Stimulated activated CD8-positive, alpha-beta memory T cell treated with anti-CD3 and anti-CD28 coated beads, Interleukin-12 subunit alpha, Interleukin-12 subunit beta, amount 100 ng/mL, for 4 hours (primary cell): ENCODE measurements around the gene KBTBD8.

Experiments
- DNase-seq: peaks from one replicate; pipeline ENCODE4 v3.0.0-alpha.2; 2020; ENCODE audit warnings: low read depth

KBTBD8 gene, protein sequence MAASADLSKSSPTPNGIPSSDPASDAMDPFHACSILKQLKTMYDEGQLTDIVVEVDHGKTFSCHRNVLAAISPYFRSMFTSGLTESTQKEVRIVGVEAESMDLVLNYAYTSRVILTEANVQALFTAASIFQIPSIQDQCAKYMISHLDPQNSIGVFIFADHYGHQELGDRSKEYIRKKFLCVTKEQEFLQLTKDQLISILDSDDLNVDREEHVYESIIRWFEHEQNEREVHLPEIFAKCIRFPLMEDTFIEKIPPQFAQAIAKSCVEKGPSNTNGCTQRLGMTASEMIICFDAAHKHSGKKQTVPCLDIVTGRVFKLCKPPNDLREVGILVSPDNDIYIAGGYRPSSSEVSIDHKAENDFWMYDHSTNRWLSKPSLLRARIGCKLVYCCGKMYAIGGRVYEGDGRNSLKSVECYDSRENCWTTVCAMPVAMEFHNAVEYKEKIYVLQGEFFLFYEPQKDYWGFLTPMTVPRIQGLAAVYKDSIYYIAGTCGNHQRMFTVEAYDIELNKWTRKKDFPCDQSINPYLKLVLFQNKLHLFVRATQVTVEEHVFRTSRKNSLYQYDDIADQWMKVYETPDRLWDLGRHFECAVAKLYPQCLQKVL

DNA sequence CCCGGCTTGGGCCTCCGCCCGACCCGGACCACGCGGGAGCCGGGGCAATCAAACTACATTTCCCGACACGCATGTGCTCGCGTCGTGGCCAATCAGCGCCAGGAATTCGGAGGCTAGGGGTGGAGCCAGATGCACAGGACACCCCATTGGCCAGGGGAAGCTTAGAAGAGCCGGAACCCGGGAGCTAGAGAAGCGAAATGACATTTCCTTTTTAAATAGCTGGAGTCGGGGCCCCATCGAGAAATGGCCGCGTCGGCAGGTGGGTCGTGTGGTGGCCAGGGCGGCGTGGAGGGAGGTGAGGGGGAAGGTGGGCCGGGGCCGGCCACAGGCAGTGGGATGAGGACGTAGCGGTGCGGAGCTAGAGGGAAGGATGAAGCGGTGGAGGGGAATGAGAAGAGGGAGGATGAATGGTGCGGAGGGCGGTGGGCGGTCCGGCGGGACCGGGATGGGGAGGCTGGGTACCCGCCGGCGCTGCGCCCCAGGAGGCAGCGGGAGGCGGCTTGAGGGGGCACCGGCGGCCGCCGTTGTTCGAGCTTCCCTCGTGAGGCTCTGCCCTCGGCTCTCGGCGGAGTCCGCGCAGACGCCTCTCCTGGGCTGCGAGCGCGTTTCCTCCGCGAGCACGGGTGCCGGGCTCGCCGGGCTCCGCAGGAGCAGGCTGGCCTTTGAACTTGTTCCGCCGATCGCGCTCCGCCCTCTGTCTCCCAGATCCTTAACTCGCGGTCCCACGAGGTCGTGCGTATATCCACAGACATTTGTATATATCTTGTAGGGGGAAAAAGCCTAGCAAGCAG lies at the start of gene KBTBD8:
TSS of gene KBTBD8 (plus strand) at position 195 of the 791 bp plus-strand sequence. CDS start at position 244, 49 bp downstream.
- DNase-seq, result peak; percentile 95

DNA sequence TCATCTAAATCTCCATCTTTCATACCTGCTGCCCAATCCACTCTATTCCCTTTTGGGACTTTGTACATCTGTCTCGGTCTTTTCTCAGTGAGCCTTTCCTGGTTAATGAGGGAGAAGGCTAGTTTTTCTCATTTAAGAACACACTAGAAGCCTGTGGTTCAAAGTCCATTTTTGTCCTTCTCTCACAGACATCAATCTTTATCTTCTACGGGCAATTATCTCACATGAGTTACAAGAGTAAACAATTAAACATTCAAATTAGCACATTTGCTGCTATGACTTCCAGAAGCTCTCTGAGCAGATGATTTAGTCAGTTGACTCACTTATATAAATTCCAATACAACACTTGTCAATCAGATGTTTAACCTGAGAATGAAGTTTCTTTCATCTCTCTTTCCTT lies 49.3 kb upstream of the KBTBD8 start:
- DNase-seq, result no peak

DNA sequence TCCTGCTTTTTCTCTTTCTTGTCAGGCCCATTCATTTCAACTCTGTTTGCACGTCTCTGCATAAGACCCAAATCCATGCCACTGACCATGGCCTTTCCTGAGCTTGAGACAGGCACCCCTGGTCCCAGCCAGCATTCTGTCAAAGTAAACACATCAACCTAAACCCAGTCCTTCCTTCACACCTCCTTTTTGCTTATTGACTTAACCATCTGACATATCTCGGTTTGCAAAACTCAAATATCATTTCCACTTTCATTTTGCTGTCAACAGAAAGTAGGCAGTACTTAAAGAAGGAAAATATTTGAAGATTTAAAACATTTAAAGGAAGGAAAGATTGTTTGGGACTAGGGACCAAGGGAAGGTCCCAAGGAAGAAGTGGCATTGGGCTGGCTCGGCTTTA lies 48.2 kb upstream of the KBTBD8 start:
- DNase-seq, result no peak

DNA sequence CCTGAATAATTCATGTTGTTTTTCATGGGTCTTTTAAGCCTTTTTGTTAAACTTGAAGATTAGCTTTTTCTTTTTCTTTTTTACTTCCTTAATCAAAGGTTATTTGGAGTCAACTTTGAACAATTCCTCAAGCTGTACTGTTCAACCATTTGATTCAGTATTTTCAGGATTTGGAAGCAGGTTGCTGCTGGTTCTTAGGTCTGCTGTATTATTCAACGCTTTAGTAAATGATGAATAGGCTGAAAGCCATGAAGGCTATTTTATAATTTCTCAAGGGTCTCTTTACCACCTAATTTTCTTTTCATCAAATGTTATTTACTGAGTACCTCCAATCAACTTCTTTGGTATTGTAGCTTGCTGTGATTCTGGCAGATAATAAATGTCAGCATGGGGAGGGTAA lies 45.8 kb upstream of the KBTBD8 start:
- no peak for DNase-seq

DNA sequence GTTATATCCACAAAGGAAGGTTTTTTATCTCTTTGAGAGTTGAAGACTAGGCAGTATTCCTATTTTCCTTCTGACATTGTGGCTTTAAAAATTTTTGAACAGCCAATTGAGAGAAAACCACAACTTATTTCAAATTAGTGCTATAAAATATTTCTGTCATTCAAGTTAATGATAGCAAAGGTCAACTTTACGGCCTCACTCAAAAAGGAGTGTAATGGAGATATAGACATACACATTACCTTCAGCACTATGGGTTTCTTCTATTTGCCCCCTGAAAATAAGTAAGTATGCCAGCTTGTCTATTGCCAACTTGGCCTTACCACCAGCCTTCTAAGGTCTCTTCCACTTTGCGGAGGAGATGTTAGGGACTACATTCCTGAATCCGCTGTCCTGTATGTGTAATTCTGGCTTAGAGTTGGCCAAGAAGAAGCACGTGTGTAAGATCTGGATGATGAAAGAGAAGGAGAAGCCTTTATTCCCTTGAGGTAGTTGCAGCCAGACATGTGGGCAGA lies 44.1 kb upstream of the KBTBD8 start:
- DNase-seq, result no peak

DNA sequence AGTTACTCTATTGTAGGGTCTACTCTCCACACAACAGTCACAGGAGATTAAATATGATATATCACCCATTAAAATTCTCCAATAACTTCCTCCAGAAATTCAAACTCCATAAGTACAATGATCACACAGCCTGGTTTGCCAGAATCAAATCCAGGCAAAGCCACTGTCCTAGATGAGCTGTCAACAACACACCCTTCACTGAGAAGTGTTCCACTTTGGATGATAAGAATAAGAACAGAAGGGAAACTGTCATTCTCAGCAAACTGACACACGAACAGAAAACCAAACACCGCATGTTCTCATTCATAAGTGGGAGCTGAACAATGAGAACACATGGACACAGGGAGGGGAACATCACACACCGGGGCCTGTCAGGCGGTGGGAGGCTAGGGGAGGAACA lies 41.4 kb upstream of the KBTBD8 start:
- DNase-seq, result no peak

DNA sequence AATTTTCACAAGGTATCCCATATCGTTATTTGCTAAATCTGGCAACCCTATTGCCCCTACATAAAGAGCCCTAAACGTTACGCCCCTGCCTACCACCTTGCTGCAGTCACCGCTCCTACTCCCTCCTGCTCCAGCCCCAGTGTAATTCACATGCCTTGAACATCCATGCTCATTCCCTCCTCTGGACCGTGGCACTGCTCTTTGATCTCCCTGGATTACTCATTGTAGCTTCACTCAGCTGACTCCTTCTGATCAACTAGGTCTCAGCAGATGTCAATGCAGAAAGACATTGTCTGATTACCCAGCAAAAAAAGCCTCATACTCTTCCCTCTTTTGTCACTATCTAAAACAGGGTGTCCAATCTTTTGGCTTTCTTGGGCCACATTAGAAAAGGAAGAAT lies 40.7 kb upstream of the KBTBD8 start:
- DNase-seq, result no peak

DNA sequence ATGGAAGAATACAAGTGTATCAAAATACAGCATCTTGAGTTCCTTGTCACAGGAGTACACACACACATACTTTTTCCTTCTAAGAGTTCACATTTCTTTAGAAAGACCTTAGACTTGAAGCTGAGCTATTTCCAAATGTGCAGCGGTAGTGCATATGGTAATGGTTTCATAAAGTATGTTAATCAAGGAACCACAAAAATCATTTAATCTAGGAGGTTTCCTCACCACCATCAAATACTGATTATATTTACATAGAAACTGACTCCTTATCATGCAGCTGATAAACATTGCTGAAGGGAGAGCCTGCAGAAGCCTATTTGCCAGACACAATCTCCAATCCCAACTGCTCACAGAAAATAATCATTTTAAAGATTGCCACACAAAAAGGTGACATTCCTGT lies 40.0 kb upstream of the KBTBD8 start:
- DNase-seq, result no peak

DNA sequence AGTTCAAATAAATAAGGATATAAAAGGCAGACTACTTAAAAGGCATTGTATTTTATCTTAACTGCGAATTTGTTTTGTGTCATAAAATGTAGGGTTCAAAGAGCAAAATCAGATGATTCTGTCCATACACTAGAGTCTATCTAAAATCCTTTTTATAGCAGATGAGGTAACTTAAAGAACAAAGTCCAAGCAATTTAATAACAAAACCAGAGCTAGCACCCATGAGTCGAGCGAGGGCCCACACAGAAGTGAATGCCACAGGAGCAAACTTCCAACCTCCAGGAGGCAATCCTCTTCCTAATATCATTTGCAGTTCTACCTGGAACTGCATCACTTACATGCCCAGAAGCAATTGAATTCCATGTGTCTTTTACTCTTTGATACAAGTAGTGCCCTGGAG lies 35.4 kb upstream of the KBTBD8 start:
- DNase-seq, result no peak

DNA sequence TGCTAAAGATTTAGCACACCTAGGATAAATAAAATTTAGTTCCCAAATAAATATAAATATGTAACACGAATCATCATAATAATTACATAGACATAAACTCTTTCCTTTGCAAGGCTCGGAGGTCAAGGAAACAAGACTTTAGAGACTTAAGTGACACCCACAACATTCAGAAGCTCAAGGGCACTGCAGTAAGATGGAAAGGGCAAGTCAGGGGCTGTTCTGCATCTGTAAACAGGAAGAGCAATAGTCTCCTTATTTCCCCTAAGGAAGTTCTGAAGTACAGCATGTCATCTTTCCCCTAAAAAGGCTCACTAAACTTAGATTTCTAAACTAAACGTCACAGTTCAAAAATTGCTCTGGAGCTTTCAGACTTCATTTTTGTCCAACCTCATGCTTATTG lies 26.9 kb upstream of the KBTBD8 start:
- DNase-seq, result no peak

DNA sequence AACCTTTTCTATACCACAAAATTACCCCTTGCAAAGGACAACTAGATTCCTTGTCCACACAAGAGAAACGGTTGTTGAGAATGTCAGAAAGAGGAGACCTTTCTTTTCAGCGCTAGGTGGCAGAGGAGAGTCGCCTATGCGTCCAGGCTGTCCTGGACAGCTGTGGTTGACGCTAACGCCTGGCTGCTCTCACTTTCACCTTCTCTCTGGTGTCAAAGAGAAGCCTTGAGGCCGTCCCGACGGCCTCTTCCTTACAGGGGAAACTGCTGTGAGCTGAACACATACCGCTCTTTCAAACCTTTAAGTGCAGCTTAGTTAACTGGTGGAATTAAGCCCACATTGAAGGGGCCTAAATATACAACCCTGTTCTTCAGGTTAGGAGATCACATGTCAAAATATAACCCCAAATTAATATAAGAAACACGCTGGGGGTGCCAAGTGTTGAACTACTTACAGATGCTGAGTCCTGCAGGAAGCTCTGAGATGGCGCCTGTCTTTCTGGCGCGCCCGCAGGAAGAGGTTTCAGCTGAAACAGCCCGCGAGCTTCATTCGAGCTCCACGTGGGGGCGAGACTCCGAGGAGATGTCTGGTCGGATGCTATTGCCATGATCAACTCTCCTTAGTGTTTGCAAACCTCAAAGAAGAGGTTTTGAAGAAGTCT lies 26.1 kb upstream of the KBTBD8 start:
- peak; percentile 22 for DNase-seq

DNA sequence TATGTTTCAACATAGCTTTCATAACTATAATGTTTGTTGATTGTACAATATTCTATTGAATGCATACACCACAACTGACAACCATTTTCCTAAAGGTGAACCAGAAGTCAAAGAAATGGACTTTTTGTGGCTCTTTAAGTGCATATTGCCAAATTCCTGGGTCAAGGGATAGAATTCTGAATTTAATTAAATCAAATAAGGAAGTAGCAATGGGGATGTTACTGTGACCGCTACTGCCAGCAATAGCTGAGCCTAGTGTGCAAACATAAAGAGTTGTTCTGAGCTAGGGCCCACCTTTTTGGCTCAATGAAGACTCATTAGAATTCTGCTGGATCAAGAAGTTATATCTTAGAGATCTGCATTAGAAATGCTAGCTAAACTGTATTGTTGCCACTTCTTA lies 17.3 kb upstream of the KBTBD8 start:
- DNase-seq, result no peak

DNA sequence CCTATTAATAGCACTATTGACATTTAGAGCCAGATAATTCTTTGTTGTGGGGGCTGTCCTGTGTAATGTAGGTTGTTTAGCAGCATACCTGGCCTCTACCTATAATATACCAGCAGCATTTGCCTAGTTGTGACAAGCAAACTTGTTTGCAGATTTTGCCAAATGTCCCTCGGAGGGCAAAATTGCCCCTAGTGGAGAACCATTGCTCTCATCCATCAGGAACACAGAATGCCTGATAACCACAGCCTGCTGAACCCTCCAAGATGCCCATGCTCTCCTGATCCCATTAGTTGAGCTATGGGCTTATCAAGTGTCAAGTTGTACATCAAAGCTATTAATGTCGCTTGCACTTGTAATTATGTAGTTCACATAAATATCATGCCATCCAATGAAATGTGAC lies 15.0 kb upstream of the KBTBD8 start:
- DNase-seq, result no peak

DNA sequence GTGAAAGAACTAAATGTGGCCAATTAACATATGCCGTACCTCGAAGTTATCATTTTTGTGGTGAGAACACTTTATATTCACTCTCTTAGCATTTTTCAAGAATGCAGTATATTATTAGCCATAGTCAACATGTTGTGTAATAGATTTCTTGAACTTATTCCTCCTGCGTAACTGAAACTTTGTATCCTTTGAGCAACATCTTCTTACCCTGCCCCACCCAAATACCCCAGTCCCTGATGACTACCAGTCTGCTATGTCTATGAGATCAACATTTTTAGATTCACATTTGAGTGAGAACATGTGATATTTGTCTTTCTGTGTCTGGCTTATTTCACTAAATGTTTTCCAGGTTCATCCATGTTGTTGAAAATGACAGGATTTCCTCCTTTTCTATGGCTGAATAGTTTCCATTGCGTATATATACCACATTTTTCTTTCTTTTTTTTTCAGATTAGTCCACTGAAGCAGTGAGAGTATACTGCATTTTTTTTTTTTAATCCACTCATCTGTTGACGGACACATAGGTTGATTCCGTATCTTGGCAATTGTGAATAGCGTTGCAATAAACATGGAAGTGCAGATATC lies 12.7 kb upstream of the KBTBD8 start:
- DNase-seq, result no peak

DNA sequence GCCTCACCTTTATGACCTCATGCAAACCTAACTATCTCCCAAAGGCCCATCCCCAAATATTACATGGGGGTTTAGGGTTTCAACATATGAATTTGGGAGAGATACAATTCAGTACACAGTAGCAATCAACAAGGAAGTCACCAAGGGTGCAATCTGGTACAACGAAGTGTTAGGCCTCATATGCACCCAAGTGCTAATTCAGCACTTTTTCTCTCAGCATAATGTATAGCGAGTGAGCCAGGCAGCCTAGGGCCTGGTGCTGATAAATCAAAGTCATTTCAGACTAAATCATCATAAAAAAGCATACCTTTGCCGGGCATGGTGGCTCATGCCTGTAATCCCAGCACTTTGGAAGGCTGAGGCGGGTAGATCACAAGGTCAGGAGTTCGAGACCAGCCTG lies 11.7 kb upstream of the KBTBD8 start:
- DNase-seq, result no peak

DNA sequence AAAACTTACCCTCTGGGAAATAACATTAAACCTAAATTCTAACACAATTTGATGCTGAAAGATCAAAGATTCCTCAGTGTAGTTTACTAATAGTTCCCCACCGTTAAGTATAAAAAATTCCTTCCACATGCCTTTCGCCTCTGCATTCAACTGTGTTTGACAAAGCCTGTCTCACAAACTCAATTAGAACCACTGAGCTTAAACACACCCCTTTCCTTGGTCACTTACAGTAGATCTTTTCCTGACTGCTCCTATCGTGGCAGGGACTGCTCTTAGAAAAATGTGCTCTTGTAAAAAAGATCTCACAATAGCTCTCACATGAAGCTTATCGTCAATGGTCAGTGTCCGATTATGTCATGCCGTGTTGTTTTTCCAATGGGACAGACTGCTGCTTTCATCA lies 8.9 kb upstream of the KBTBD8 start:
- no peak for DNase-seq

DNA sequence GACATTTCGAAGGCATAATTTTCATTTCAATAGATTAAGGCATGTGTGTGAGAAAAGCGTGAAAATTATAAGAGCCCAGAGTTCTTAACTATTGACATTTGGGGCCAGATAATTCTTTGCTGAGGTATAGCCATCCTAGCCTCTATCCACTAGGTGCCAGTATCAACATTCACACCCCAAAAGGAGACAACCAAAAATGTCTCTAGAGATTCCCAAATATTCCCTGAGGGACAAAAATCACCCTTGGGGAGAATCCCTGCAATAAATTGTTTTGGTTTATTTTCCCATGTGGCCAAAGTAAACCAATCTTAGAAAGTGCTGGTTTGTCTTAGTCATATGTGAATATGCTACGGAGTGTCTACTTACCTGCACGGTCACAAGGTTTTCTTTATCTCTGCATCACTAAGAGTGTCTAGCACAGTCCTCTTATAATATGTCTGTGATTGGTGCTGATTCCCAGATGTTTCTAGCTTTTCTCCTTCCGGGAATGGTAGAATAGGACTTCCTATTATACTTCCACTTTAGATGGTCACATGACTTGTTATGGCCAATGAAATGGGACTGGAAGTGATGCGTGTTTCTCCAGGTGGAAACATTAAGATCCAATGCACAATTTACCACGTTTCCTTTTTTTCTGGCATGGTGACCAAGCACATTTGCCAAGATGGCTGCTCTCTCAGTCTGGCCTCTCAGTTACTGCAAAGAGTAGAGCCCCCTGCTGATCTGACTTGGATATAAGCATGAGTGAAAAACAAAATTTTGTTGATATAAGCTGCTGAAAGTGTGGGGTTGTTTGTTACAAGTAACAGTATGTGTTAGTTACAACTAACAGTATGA lies 8.0 kb upstream of the KBTBD8 start:
- DNase-seq, result no peak

DNA sequence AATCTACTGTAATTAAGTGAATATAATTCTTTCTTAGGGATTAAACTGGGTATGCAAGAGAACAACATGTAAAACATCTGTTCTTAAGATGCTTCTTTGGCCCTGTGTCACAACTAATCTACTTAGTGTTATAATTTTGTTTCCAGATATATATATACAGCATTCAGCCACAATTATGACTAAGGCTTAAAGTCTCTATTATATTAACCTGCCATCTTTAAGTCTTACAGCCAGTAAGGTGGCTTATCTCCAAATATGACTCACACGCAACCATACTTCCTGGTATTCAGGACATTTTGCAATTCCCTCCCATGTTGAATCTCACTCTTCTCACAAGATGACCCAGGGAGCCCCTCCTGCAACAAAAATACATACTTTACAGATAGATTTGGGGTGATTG lies 6.6 kb upstream of the KBTBD8 start:
- DNase-seq, result no peak

DNA sequence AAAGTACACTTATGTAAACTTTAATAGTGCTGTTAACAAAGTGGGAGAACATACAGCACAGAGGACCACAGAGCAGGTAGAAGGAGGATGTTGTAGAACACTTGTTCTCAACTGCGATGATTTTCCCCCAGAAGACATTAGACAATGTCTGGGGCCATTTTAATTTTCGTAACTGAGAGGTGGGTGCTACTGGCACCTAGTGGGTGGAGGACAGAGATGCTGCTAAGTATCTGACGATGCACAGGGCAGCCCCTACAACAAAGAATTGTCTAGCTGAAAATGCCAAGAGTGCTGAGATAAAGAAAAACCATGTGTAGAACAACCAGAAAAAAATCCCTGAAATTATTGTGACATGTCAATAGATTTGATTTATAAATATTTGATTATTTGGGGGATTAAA lies 5.0 kb upstream of the KBTBD8 start:
- DNase-seq, result no peak

DNA sequence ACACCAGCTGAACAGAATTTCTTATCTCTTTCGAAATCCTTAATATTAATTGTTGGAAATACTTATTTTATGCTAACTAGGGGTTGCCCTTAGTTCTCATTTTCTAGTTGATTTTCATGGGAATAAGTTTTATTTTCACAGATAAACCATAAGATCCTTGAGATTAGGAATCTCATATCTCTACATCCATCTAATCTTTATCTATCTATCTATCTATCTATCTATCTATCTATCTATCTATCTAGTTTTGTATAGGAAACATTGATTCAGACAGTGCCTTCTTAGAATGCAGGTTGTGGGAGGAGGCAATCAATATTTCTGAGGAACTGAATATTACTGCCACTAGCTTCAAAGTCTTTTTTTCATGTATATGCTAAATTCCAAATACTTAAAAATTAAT lies 3.5 kb upstream of the KBTBD8 start:
- DNase-seq, result no peak

DNA sequence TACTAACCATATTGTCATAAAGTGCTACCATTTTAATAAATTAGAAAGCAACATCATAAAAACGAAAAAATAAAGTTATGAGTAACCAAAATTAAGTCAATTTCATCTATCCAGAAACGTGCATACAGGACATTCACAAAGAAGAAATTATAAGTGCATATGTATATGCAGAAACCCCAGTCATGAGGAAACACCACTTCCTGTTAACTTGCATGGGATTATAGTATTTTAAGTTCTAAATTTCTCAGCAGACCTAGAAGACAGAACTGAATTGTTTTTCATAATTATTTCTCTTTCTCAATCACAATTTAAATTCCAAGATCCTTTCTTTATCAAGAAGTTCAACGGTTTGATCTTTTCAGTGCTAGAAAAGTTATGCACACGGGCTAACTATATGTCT lies 1.4 kb upstream of the KBTBD8 start:
- DNase-seq, result no peak
